ENCODE measurements around the gene GGA2.
"Not testable (repeated sequence)": the region's sequence is repeated elsewhere in the genome, so short reads cannot be mapped to it uniquely, and the experiment has no call there.

The GGA2 gene

GRCh38 chr16:23465179-23465578 is 45.1 kb downstream of the GGA2 start:
- DNase-seq = no peak

- no peak for DNase-seq
Observed at GRCh38 chr16:23464196-23464595, 46.1 kb downstream of the GGA2 start.

GRCh38 chr16:23462994-23463393 is 47.3 kb downstream of the GGA2 start:
- not testable (repeated sequence) for DNase-seq

GRCh38 chr16:23453338-23454052 is 56.8 kb downstream of the GGA2 start:
- no peak for DNase-seq

- peak; percentile 85 for DNase-seq
Observed at GRCh38 chr16:23452572-23453337, 57.5 kb downstream of the GGA2 start, which contains the start of gene COG7. COG7 (minus strand) TSS chr16:23453189; CDS start chr16:23452994, 195 bp downstream.

GRCh38 chr16:23452221-23452571 is 58.1 kb downstream of the GGA2 start:
- DNase-seq = no peak

GRCh38 chr16:23448392-23448791 is 61.9 kb downstream of the GGA2 start:
- no peak for DNase-seq

GRCh38 chr16:23437542-23437941 is 72.8 kb downstream of the GGA2 start:
- not testable (repeated sequence) for DNase-seq

GRCh38 chr16:23436951-23437350 is 73.3 kb downstream of the GGA2 start:
- no peak for DNase-seq

- peak; percentile 82 for DNase-seq
Observed at GRCh38 chr16:23435500-23435899, 74.8 kb downstream of the GGA2 start.

- DNase-seq = peak; percentile 79
Observed at GRCh38 chr16:23434380-23434779, 75.9 kb downstream of the GGA2 start.

GRCh38 chr16:23433261-23433920 is 76.9 kb downstream of the GGA2 start:
- no peak for DNase-seq

- DNase-seq = no peak
Observed at GRCh38 chr16:23432176-23433128, 77.8 kb downstream of the GGA2 start.

- DNase-seq = no peak
Observed at GRCh38 chr16:23428351-23428750, 81.9 kb downstream of the GGA2 start.

GRCh38 chr16:23424292-23424958 is 85.9 kb downstream of the GGA2 start:
- DNase-seq = no peak

- DNase-seq = no peak
Observed at GRCh38 chr16:23423496-23424049, 86.7 kb downstream of the GGA2 start.

- DNase-seq = no peak
Observed at GRCh38 chr16:23420011-23420410, 90.3 kb downstream of the GGA2 start.

GRCh38 chr16:23416816-23417215 is 93.5 kb downstream of the GGA2 start:
- DNase-seq = no peak

GRCh38 chr16:23414731-23415130 is 95.6 kb downstream of the GGA2 start:
- no peak for DNase-seq

Measured in NCI-H82 (cell line).